Right cardiac atrium (tissue), 5 donors: Measurements from ENCODE around the gene STK35. TPM values are rescaled to one million over a fixed set of nuclear protein-coding genes. Genes with fewer than 3 reads are reported as not detected.

Experiments
- ATAC-seq, 2 donors: fragments of 200-7000 bp; cut with Tn5 transposase; one replicate each; pipeline versions ENCODE4 v1.8.0 to v1.9.1; 2020; ENCODE audit warnings: moderate library complexity in 2 of 2, mild to moderate bottlenecking in 1 of 2
- DNase-seq, 3 donors: peaks; one replicate each; pipeline ENCODE4 v3.0.0-alpha.2; 2020
- H3K27ac ChIP-seq: one replicate; pipeline ENCODE4 v1.5.1; 2013; ENCODE audit warnings: mild to moderate bottlenecking, low read length, control low read depth, moderate library complexity
- H3K27me3 ChIP-seq: one replicate; pipeline ENCODE4 v1.6.1; 2013; ENCODE audit not compliant: control insufficient read depth, insufficient read depth
- H3K4me1 ChIP-seq: one replicate; pipeline ENCODE4 v1.6.1; 2013; ENCODE audit warnings: low read length; ENCODE audit not compliant: control insufficient read depth, insufficient read depth
- H3K4me3 ChIP-seq: one replicate; pipeline ENCODE4 v1.5.1; 2013; ENCODE audit warnings: low read length, control low read depth
- H3K9me3 ChIP-seq: one replicate; pipeline ENCODE4 v1.6.1; 2013; ENCODE audit warnings: low read length; ENCODE audit not compliant: control insufficient read depth
- WGBS: extraction: QIAGEN DNeasy Blood & Tissue Kit; methylation state at CpG from one replicate; pipeline ENCODE4 v1.1.7; 2013; 5-methylcytosine and 5-hydroxymethylcytosine counted together
- intact Hi-C, 4 donors: fragments of 100-400 bp; cut with DNase I; formaldehyde crosslinking; loops; one replicate each; pipeline versions ENCODE4 v1.11.0 to v1.14.0; 2022 to 2023
- polyA plus RNA-seq: library from polyadenylated mRNA; stranded (reverse); fragments of 200-250 nt; gene quantifications from one replicate; pipeline ENCODE4 v1.2.3, GENCODE V29; 2013
- total RNA-seq, 4 donors: library from RNA; stranded (reverse); fragmentation: NEBNext Ultra II Directional; extraction: Animal tissue kit (Norgen Biotek cat#: 25700); gene quantifications; one replicate each; pipeline ENCODE4 v1.2.1, GENCODE V29; 2021
- donor health status: healthy with polysubstance abuse.
- donor health status: DM: no; HTN: yes; CAD: no.
- donor health status: DM: no; HTN: no; CAD: no.
- donor health status: DM: no; HTN: yes; CAD: no; lungs with severe emphysema.
- donor health status: DM: yes; HTN: yes; CAD: no.

STK35 gene
- total and polyA plus RNA-seq, 5 donors = 7.8 to 16.5 (median 11.0) TPM

DNA sequence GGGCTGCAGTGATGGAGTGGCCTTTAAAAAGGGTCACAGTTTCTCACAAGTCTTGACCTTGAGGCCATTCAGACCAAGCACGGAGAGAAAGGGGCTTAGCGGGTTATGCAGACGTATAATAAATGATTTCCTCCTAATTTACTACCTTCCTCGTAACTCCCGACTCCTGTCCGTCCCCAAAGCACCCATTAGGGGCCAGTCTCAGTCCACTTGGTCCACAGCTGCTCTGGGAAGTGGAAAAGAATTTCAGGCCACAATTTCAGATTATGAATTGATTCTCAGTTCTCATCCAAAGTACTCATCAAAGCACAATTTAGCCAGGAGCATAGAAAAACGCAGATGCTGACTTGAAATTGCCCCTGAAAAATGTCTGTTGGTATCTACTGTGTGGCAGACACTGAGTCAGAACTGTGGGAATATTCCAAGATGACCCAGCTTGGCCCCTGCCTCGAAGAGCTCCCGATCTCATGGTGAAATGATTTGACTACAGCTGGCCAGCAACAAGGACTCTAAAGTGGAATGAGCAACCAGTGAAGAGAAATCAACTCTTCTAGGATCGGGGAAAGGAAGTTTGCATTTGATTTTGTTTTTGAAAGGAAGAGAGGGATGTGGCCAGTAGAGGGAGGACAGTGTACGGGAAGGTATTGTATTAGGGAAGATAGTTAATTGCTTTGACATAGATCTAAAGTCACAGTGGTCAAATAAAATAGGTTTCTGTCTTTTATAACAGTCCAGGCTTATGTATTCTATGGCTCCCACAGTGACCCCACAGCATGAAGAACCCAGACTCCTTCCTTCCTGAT is 15.2 kb upstream of the STK35 start:
- WGBS = 41% methylated on average over 11 of the region's 11 CpGs
- peak in 1 of 2 donors; percentile 41 for ATAC-seq
- intact Hi-C loops = loop anchor here (2.0 to 10.0 kb wide), 3 partner anchors 78 to 86 kb away; no protein-coding TSS in a partner anchor

DNA sequence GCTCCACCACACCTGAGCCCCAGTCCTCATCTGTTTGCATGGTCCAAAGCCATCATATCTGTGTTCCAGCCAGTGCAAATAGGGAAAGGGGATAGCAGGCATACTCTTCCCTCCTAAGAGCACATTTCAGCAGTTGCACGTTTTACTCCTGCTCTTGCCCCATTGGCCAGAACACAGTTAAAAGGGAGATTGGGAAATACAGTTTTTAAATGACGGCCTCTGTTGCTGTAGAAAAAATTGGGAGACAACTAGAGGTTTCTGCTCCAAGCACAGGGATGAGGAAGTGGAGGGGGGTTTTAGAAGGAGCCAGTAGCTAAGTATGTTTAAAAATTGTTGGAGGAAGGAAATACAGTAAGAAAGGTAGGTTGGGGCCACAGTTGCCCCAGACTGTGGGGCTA is 14.6 kb upstream of the STK35 start:
- ATAC-seq (no peak), DNase-seq (no peak)
- WGBS = 40% methylated on average over 2 of the region's 2 CpGs
- intact Hi-C loops = loop anchor here (2.0 to 10.0 kb wide), 3 partner anchors 78 to 86 kb away; no protein-coding TSS in a partner anchor
- H3K9me3 ChIP-seq = no peaks in the 10 kb centered on the region
- H3K27ac ChIP-seq = no peak overlapping the region
- H3K27me3 ChIP-seq = no peaks in the 10 kb centered on the region
- no peak overlapping the region for H3K4me3 ChIP-seq
- H3K4me1 ChIP-seq = peaks cover 2% of the 10 kb centered on the region

More for the DNA sequence above, 15.2 kb upstream of the STK35 start:
- Histone ChIP-seq H3K27ac (no peak overlapping the region), H3K27me3 (no peaks in the 10 kb centered on the region), H3K9me3 (no peaks in the 10 kb centered on the region), H3K4me1 (peaks cover 2% of the 10 kb centered on the region), H3K4me3 (no peak overlapping the region)
- no peak for DNase-seq

DNA sequence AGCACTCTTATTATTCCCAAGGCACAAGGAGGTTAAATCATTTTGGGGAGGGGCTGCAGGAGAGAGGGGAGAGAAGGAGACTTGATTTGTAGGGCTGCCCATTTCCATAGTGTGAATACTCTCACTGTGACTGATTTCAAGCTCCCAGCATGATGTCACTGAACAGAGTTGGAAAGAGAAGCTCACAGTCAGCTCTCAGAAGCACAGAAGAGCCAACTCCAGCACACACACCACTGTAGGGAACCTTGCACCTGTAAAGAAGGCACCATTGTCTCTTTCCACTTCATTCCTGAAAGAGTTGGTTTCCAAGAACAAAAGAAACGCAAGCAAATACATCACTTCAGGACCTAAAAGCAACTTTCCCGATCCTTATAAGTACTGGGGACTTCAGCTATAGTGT is 12.7 kb upstream of the STK35 start:
- H3K27me3 ChIP-seq = no peaks in the 10 kb centered on the region
- H3K9me3 ChIP-seq = no peaks in the 10 kb centered on the region
- H3K27ac ChIP-seq = no peak overlapping the region
- no peak overlapping the region for H3K4me3 ChIP-seq
- ATAC-seq (no peak), DNase-seq (no peak)
- H3K4me1 ChIP-seq = peaks cover 2% of the 10 kb centered on the region
- intact Hi-C loops = loop anchor here in 3 of 4 donors (5.0 to 10.0 kb wide), 2 partner anchors 76 to 83 kb away; no protein-coding TSS in a partner anchor
- 47% methylated on average over 2 of the region's 2 CpGs for WGBS

DNA sequence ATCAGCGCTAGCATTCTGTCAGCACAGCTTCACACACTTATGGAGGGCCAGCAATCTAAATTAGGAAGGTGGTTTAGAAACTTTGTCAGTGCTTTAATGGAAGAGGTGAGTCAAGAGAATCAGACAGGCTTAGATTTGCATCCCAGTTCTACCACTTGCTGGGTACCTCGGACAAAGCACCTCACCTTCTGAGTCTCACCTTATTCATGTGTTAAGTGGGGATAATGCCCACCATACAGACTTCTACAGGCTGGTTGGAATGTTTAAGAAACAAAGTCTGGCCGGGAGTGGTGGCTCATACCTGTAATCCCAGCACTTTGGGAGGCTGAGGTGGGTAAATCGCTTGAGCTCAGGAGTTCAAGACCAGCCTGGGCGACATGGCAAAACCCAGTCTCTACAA is 12.2 kb upstream of the STK35 start:
- Histone ChIP-seq H3K27ac (no peak overlapping the region), H3K4me1 (peaks cover 2% of the 10 kb centered on the region), H3K27me3 (no peaks in the 10 kb centered on the region), H3K4me3 (no peak overlapping the region), H3K9me3 (no peaks in the 10 kb centered on the region)
- intact Hi-C loops = loop anchor here in 3 of 4 donors (5.0 to 10.0 kb wide), 2 partner anchors 75 to 83 kb away; no protein-coding TSS in a partner anchor
- DNase-seq = no peak
- WGBS = 67% methylated on average over 5 of the region's 5 CpGs
- no peak for ATAC-seq

DNA sequence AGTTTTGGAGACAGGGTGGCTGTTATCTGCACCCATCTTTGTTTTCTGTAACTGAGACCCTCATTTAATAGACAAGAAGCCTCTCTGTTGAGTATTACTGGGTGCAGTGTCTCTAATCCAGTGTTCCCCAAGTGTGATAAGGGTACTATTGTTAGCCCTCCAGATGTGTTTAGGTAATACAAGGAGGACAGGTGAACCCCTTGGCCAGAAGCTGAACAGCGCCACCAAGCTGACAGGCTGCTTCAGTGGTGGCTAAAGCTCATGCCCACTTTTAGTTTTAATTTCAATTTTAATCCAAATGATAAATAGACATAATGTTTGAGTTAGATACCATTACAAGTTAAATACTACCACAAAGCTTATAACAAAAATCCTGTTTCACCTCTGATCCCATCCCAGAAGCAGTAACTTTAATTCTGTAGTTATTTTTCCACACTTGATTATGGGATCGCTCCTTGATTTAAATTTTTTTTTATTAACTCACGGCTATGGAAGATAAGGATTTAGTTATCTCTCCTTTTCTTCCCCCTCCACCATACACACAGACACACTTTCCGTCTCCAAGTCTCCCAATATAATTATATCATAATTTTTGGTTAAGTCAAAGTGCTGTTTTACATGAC is 8.4 kb upstream of the STK35 start:
- Histone ChIP-seq H3K27ac (no peak overlapping the region), H3K4me3 (no peak overlapping the region), H3K4me1 (no peaks in the 10 kb centered on the region), H3K9me3 (no peaks in the 10 kb centered on the region), H3K27me3 (no peaks in the 10 kb centered on the region)
- ATAC-seq (no peak), DNase-seq (no peak)
- intact Hi-C loops = loop anchor here in 1 of 4 donors (5.0 kb wide), 1 partner anchor 69 kb away; no protein-coding TSS in a partner anchor
- WGBS = 36% methylated on average over 4 of the region's 4 CpGs

DNA sequence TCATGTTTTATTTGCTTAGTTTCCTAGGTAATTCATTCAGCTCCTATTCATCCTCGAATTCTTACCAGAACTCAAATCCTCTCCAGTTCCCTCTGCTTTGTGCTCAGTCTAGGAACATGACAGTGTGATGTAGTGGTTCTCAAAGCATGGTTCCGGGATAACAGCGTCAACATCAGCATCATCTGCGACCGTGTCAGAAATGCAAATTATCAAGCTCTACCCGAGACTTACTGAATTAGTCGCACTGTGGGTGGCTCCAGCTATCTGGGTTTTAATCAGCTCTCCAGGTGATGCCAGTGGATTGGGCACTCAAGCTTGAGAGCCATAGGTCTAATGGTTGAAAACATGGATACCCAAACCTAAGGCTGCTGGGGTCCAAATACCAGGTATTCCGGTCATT is 7.7 kb upstream of the STK35 start:
- DNase-seq (no peak), ATAC-seq (no peak)
- Histone ChIP-seq H3K4me3 (no peak overlapping the region), H3K27ac (no peak overlapping the region), H3K9me3 (no peaks in the 10 kb centered on the region), H3K27me3 (no peaks in the 10 kb centered on the region), H3K4me1 (no peaks in the 10 kb centered on the region)
- intact Hi-C loops = loop anchor here in 1 of 4 donors (5.0 kb wide), 1 partner anchor 68 kb away; no protein-coding TSS in a partner anchor
- WGBS = 47% methylated on average over 8 of the region's 8 CpGs

DNA sequence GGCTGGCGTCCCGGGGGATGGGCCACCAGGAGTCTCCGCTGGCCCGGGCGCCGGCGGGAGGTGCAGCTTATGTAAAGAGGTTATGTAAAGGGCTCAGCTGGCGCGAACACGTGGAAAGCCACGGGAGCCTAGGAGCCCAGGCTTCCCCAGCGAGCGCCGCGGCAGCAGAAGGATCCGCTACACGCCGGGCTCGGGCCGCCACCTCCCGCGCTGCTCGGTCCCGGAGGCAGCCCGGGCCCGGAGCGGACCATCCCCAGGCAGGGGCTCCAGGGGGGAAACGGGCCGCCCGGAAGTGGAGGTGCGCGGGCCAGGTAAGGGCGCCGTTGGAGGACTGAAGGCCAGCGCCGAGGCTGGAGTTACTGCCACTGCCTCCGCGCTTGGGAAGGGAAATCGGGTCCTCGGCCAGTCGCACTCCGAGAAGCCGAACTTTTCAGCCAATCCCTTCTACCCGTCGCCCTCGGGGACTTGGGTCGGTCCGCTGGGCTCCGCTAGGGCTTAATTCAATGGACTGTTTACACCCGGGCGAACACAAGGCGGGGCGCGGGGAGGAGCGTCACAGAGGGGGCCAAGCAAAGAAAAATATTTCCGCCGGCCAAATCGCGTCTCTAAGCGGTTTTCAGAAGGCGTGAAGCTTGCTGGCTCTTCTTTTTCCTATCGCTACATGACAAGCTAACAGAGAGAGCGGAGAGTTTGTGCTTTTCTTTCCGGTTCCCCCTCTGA is 398 bp downstream of the STK35 start:
- H3K27ac ChIP-seq = peak overlapping the region; percentile 97
- H3K4me3 ChIP-seq = peak overlapping the region; percentile 69
- intact Hi-C loops = loop anchor here in 1 of 4 donors (5.0 to 10.0 kb wide), 2 partner anchors 50 to 137 kb away; no protein-coding TSS in a partner anchor
- DNase-seq (peak; percentile 94 to 97 (median 97)), ATAC-seq (peak; percentile 95 to 97)
- peaks cover 2% of the 10 kb centered on the region for H3K4me1 ChIP-seq
- WGBS = under 1% methylated on average over 64 of the region's 64 CpGs
- H3K9me3 ChIP-seq = no peaks in the 10 kb centered on the region
- no peaks in the 10 kb centered on the region for H3K27me3 ChIP-seq

DNA sequence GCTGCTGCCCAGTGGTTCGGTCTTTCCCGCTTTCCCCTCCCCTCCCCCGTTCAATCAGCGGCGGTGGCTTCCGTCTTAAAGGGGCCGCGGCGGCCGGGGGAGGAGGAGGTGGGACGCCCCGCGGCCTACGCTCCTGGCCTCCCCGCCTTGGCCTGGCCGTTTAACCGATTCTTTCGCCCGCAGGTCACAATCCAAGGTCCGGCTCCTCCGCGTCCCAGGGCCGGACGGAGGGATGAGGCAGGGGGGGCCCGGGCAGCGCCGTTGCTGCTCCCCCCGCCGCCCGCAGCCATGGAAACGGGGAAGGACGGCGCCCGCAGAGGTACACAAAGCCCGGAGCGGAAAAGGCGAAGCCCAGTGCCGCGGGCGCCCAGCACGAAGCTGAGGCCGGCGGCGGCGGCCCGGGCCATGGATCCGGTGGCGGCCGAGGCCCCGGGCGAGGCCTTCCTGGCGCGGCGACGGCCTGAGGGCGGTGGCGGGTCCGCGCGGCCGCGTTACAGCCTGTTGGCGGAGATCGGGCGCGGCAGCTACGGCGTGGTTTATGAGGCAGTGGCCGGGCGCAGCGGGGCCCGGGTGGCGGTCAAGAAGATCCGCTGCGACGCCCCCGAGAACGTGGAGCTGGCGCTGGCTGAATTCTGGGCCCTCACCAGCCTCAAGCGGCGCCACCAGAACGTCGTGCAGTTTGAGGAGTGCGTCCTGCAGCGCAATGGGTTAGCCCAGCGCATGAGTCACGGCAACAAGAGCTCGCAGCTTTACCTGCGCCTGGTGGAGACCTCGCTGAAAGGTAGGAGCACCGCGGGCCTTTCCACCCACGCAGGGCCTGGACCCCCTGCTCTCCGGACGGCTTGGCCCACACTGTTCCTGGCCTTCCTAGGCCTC is 1.2 kb downstream of the STK35 start:
- H3K4me3 ChIP-seq = peak overlapping the region; percentile 69
- no peaks in the 10 kb centered on the region for H3K27me3 ChIP-seq
- peak overlapping the region; percentile 97 for H3K27ac ChIP-seq
- H3K4me1 ChIP-seq = peaks cover 2% of the 10 kb centered on the region
- intact Hi-C loops = loop anchor here in 1 of 4 donors (5.0 to 10.0 kb wide), 2 partner anchors 49 to 138 kb away; no protein-coding TSS in a partner anchor
- ATAC-seq (peak; percentile 90 to 91), DNase-seq (peak; percentile 86 to 95 (median 94))
- under 1% methylated on average over 95 of the region's 95 CpGs for WGBS
- no peaks in the 10 kb centered on the region for H3K9me3 ChIP-seq

DNA sequence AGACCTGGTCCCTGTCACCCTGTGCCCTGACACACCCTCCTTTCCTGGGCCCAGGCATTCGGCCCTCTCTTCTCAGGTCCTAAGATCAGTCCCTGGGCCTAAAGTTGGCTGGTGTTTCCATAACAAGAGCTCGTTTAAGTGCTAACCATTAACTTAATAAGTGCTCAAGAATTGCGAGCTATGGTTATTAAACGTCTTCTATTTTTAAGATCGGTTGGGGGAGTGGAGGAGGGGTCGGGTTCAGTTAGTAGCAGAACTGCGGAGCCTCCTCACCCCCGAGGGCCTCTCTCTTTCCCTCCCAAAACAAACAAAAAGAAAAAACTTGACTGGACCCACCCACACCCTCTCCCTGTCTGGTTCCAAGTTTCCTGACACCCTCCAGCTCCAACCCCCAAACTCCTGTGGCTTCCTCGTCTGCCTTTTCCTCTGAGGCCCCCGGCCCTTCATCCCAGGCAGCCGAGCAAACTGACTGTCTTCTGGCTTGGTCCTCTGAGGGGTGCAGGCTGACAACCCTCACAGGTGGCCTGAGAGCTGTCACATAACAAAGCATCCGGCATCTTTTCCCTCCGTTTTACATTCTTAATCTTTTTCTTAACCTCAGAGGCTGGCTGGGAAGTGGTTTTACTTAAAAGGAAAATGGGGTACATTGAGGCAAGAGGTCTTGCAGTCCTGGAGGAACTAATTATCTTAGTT is 2.0 kb downstream of the STK35 start:
- 2% methylated on average over 13 of the region's 13 CpGs for WGBS
- no peaks in the 10 kb centered on the region for H3K9me3 ChIP-seq
- peak overlapping the region; percentile 69 for H3K4me3 ChIP-seq
- peak overlapping the region; percentile 97 for H3K27ac ChIP-seq
- no peaks in the 10 kb centered on the region for H3K27me3 ChIP-seq
- intact Hi-C loops = loop anchor here in 1 of 4 donors (5.0 to 10.0 kb wide), 2 partner anchors 49 to 139 kb away; no protein-coding TSS in a partner anchor
- ATAC-seq (no peak), DNase-seq (no peak)
- H3K4me1 ChIP-seq = peaks cover 2% of the 10 kb centered on the region
